Hepatocyte (in vitro differentiated cells): ENCODE data around the gene NELFA.

Source experiments
- EZH2 ChIP-seq: fragments of 200-600 bp; sonication (generic); IDR thresholded peaks from 2 replicates; pipeline ENCODE4 v1.6.1; 2016; ENCODE audit warnings: antibody characterized with exemption, mild to moderate bottlenecking, borderline replicate concordance
- EZH2phosphoT487 ChIP-seq: fragments of 200-600 bp; sonication (generic); IDR thresholded peaks from one replicate; pipeline ENCODE4 v1.6.1; 2018; ENCODE audit warnings: antibody characterized with exemption, mild to moderate bottlenecking, low read depth, moderate library complexity; ENCODE audit not compliant: unreplicated experiment, severe bottlenecking
- TF ChIP-seq, protein P1 (sequence below): fragments of 200-600 bp; sonication (generic); IDR thresholded peaks from 2 replicates; pipeline ENCODE4 v1.5.1; 2016; ENCODE audit warnings: antibody characterized with exemption, mild to moderate bottlenecking; ENCODE audit not compliant: poor library complexity

DNA sequence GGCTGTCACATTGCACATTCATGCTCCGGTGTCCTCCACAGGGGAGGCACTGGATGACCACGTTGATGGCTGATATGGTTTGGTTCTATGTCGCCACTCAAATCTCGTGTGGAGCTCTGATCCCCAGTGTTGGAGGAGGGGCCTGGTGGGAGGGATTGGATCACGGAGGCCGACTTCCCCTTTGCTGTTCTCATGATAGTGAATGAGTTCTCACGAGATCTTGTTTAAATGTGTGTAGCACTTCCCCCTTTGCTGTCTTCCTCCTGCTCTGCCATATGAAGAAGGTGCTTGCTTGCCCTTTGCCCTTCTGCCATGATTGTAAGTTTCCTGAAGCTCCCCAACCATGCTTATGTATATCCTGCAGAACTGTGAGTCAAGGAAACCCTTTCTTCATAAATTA lies 28.1 kb upstream of the NELFA start:
- TF ChIP-seq, protein P1, sequence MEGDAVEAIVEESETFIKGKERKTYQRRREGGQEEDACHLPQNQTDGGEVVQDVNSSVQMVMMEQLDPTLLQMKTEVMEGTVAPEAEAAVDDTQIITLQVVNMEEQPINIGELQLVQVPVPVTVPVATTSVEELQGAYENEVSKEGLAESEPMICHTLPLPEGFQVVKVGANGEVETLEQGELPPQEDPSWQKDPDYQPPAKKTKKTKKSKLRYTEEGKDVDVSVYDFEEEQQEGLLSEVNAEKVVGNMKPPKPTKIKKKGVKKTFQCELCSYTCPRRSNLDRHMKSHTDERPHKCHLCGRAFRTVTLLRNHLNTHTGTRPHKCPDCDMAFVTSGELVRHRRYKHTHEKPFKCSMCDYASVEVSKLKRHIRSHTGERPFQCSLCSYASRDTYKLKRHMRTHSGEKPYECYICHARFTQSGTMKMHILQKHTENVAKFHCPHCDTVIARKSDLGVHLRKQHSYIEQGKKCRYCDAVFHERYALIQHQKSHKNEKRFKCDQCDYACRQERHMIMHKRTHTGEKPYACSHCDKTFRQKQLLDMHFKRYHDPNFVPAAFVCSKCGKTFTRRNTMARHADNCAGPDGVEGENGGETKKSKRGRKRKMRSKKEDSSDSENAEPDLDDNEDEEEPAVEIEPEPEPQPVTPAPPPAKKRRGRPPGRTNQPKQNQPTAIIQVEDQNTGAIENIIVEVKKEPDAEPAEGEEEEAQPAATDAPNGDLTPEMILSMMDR, result no peak
- TF ChIP-seq EZH2 (no peak), EZH2phosphoT487 (no peak)
